ENCODE data around the gene CYP2A6.
A peak's percentile ranks its signal among the peaks of the same experiment; 100 is the strongest.

The CYP2A6 gene

DNA sequence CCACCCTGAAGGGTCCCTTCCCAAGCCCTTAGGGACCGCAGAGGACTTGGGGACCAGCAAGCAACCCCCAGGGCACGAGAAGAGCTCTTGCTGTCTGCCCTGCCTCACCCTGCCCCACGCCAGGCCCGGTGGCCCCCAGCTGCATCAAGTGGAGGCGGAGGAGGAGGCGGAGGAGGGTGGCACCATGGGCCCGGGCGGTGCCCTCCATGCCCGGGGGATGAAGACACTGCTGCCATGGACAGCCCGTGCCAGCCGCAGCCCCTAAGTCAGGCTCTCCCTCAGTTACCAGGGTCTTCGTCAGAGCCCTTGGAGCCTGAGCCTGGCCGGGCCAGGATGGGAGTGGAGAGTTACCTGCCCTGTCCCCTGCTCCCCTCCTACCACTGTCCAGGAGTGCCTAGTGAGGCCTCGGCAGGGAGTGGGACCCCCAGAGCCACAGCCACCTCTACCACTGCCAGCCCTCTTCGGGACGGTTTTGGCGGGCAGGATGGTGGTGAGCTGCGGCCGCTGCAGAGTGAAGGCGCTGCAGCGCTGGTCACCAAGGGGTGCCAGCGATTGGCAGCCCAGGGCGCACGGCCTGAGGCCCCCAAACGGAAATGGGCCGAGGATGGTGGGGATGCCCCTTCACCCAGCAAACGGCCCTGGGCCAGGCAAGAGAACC, 49.8 kb downstream of the CYP2A6 start:
- no peak for DNase-seq

DNA sequence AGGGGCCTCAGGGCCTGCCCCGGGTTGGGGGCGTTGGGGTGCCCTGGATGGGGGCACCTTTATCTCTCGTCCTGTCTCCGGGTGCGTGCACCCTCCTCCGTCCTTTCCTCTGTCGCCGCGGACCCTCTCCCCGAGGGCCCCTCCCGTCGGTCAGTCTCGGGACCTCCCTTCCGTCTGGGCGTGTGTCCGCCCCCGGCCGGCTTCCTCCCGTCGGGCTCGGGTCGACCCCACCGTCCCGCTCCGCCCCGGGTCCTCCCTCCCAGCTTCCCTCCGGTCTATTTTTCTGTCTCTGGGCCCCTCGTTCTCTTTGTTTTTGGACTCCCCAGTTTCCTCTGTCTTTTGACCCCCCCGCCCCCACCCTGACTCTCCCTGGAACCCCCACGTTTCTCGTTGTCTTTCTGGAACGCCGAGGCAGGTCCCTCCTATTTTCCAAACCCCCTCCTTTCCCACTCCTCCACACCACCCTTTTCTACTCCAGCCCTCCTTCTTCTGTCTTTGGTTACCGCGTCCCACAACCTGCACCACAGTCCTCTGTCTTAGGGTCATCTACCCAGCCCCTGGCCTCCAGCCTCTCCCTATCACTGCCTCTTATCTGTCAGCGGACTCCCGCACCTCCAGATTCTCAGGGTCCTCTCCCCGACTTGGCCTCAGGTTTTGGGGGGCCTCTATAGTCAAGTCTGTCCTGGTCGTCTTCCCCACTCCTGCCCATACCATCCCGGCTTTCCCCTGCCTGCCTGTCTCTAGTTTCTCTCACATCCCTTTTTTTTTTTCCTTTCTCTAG, 50.5 kb downstream of the CYP2A6 start:
- DNase-seq = no peak

DNA sequence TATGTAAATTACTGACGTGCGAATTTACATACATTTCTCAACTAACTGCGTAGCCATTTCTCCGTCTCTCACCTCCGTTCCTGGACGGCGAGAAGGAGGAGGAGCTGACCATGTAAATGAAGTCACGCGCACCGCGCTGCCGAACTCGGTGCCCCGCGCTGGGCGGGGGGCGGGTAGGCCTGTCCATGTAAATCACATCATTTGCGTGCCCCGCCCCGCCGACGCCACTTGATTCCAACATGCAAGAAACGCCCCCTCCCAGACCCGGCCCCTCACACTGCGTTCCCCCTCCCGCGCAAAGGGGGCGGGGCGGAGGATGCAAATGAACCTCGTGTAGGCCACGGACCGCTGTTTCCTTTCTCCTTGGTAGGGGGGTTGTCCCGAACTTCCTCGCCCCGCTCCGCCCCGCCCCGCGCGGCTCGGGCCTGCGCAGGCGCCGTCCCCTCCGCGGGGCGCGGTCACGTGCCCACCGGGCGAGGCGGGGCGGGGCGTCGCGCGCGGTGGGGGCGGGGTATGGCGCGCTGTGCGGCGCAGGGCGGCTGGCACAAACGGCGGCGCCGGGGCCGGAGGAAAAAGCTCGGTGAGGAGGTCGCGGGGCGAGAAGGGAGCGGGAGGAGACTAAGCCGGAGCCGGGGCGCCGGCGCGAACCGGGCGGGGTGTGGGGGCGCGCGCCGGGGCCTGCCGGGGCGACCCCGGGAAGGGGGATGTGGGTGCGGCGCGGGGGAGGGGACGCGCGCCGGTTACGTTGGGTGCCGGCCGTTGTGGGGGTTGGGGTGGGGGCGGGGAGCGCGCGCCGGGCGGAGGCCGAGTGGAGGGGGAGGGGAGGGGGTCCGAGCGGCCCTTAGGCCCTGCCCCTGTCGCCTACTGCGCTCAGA, 51.3 kb downstream of the CYP2A6 start, which contains the start of gene EGLN2:
Gene EGLN2 (plus strand): TSS at position 509 of the 875 bp plus-strand sequence. CDS start 1,382 bp downstream, outside the sequence.
- DNase-seq = peak; percentile 100

DNA sequence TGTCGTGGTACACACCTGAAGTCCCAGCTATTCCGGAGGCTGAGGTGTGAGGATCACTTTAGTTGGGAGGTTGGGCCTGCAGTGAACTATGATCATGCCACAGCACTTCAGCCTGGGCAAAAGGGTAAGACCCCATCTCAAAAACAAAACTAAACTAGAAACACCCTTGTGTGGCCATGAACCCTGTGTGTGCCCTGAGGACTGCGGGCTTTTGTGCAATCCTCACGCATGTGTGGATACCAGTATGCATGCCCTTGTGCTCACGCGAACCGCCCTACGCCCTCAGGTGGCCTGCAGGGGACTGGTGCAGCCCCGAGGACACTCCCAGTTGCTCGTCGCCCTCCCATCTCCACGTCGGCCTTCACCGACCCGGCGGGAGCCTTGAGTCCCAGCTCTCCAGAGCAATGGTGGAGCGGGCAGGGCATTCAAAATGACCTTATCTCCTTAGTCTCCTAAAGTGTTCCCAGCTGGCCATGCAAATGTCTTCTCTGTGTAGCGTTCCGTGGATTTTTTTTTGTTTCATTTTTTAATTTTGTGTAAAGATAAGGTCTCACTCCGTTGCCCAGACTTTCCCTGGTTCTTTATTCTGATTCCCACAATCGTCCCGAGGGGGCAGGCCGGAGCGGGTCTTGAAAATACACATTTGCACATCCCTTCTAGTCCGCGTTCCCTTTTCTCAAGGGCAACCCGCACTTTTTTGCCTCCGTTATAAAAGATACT, 52.1 kb downstream of the CYP2A6 start:
- DNase-seq = peak; percentile 76

DNA sequence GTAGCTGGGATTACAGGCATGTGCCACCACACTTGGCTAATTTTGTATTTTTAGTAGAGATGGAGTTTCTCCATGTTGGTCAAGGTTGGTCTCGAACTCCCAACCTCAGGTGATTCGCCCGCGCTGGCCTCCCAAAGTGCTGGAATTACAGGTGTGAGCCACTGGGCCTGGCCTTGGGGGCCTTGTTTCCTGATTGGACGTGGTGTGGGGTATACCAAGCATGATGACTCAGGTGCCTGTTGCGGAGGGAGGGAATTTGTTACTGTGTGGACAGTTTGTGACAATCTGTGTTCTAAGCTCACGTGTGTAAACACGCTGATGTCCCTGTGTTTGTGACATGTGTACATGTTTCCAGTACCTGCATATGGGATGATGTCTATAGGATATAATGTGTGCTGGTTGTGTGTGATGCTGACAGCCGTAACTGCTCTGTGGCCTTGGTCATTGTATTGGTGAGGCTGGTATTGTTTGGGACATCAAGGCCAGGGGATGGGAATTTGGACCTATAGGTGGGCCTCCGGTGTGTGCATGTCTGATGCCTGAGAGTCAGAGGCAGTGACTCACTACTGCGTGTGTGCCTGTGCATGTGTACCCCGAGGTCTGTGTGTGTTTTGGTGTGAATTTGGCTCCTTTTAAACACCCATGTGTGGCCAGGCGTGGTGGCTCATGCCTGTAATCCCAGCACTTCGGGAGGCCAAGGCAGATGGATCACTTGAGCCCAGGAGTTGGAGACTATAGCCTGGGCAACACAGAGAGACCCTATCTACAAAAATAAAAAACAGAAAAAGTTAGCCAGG, 52.9 kb downstream of the CYP2A6 start:
- no peak for DNase-seq
